GM12865 (cell line): ENCODE data around the gene SCNN1B.

Source experiments
- DNase-seq: peaks from one replicate; pipeline ENCODE4 v3.0.0; 2010; ENCODE audit warnings: low read depth
- H3K4me3 ChIP-seq: 2 replicates; pipeline ENCODE4 v1.5.1; 2011; ENCODE audit warnings: mild to moderate bottlenecking, low read depth, low read length, control low read depth
- CTCF ChIP-seq: IDR thresholded peaks from 2 replicates; pipeline ENCODE4 v1.5.1; 2011; ENCODE audit warnings: low read length, control low read depth, low read depth, inconsistent platforms; ENCODE audit not compliant: insufficient read depth; ENCODE audit errors: missing control alignments

Gene SCNN1B

GRCh38 chr16:23402100-23402499, 100.0 kb downstream of the SCNN1B start:
- DNase-seq: no peak
- no peak overlapping the region for H3K4me3 ChIP-seq
- no peak for TF ChIP-seq CTCF

- no peak for DNase-seq
- H3K4me3 ChIP-seq: no peak overlapping the region
- TF ChIP-seq CTCF: no peak
Measured at GRCh38 chr16:23403547-23403946, 101.4 kb downstream of the SCNN1B start.

- DNase-seq: no peak
- TF ChIP-seq CTCF: no peak
- H3K4me3 ChIP-seq: no peak overlapping the region
Measured at GRCh38 chr16:23406024-23406423, 103.9 kb downstream of the SCNN1B start.

- no peak for DNase-seq
- H3K4me3 ChIP-seq: no peak overlapping the region
- no peak for TF ChIP-seq CTCF
Measured at GRCh38 chr16:23406546-23407240, 104.6 kb downstream of the SCNN1B start.

GRCh38 chr16:23407436-23408127, 105.5 kb downstream of the SCNN1B start:
- TF ChIP-seq CTCF: no peak
- no peak overlapping the region for H3K4me3 ChIP-seq
- no peak for DNase-seq

GRCh38 chr16:23408242-23408822, 106.2 kb downstream of the SCNN1B start:
- H3K4me3 ChIP-seq: no peak overlapping the region
- no peak for TF ChIP-seq CTCF
- no peak for DNase-seq
